GF-D8 (cell line): ENCODE results near the gene TTBK1.

Experiments
- DNase-seq: peaks from one replicate; lab custom pipeline; 2025; lab: John Stamatoyannopoulos, UW

TTBK1 gene

DNA sequence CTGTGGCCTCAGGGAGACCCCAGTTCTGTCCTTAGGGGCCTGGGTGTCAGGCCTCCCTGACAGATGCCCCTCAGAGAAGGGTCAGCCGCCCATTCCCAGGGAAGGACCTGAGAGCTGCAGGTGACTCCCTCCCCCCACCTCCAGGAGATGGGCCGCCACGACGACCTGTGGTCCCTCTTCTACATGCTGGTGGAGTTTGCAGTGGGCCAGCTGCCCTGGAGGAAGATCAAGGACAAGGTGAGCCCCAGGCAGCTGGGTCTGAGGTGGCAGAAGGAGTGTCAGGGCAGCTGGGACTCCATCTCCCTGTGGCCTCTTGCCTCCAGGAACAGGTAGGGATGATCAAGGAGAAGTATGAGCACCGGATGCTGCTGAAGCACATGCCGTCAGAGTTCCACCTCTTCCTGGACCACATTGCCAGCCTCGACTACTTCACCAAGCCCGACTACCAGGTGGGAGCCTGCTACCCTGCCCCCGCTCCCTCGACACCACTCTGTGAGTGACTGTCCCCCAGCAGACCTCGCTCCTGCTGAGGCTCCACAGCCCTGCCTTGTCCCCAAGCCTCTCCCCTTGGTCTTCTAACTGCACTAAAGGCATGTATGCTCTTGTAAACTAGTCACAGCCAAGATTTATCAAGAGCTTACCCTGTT lies 12.2 kb downstream of the TTBK1 start:
- DNase-seq = no peak

GRCh38 chr6:43256670-43257366 lies 13.5 kb downstream of the TTBK1 start:
- no peak for DNase-seq

DNA sequence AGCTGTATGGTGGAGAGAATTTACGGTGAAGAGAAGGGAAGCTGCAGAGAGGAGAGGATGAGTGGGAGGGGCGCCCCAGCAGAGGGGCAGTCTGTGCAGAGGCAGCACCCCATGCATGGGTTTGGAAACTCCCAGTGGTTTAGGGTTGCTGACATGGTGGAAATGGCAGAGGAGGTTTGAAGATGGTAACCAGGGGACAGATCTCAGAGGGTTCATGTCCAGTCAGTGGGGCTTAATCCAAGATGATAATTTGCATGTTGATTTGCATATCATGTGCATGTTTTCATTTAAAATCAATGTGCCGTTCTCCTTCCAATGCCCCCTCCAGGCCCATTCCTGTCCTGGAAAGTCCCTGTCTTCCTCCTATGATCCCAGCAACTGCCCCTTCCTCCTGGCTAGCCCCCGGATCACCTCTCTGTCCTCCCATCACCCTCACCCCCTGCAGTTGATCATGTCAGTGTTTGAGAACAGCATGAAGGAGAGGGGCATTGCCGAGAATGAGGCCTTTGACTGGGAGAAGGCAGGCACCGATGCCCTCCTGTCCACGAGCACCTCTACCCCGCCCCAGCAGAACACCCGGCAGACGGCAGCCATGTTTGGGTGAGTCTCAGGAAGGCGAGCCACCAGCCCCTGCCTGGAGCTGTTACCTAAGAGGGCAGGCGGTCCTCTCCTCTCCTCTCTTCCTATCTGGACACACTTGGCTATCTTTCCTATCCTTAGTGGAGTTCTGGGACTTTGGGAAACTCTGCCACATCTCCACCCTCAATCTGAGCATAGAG lies 14.3 kb downstream of the TTBK1 start:
- DNase-seq = no peak

- DNase-seq = no peak
Measured at GRCh38 chr6:43258180-43258579, 14.9 kb downstream of the TTBK1 start.

DNA sequence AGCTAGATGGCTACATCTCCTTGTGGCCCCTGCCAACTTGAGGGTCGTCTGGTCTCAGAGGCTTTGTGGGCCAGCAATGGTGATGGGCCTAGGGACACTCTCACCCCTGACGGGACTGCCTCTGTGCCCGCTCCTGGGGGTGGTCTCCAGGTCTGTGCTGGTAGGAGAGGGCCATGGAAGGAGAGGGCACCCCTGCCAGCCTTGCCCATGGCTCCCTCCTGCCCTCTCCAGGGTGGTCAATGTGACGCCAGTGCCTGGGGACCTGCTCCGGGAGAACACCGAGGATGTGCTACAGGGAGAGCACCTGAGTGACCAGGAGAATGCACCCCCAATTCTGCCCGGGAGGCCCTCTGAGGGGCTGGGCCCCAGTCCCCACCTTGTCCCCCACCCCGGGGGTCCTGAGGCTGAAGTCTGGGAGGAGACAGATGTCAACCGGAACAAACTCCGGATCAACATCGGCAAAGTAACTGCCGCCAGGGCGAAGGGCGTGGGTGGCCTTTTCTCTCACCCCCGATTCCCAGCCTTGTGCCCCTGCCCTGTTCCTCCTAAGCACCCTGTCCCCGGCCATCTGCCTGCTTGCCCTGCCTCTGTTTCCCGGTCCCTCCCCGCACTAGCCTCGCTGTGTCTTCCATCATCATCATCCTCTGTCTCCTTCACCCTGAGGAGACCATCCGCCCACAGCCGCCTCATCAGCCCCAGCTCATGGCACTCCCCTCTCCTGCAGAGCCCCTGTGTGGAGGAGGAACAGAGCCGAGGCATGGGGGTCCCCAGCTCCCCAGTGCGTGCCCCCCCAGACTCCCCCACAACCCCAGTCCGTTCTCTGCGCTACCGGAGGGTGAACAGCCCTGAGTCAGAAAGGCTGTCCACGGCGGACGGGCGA lies 15.8 kb downstream of the TTBK1 start:
- DNase-seq = no peak

- DNase-seq = no peak
Measured at GRCh38 chr6:43260791-43261190, 17.5 kb downstream of the TTBK1 start.

DNA sequence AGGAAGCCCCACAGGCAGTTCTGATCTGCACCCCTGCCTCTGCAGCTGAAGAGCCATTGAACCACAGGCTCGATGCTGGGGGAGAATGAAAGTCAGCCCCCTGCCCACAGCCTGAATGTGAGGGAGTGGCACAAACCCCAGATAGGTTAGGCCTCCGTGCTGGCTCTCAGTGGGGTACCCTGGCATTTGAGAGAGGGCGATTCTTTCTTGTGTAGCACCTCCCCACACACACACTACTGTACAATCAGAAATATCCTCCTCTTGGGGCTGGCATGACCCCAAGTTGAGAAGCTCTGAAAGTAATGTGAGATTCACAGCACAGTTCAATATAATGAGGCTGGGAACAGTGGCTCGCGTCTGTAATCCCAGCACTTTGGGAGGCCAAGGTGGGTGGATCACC lies 17.9 kb downstream of the TTBK1 start:
- no peak for DNase-seq

- DNase-seq = no peak
Measured at GRCh38 chr6:43262000-43262779, 18.9 kb downstream of the TTBK1 start.

GRCh38 chr6:43262780-43263313 lies 19.6 kb downstream of the TTBK1 start:
- DNase-seq = no peak

DNA sequence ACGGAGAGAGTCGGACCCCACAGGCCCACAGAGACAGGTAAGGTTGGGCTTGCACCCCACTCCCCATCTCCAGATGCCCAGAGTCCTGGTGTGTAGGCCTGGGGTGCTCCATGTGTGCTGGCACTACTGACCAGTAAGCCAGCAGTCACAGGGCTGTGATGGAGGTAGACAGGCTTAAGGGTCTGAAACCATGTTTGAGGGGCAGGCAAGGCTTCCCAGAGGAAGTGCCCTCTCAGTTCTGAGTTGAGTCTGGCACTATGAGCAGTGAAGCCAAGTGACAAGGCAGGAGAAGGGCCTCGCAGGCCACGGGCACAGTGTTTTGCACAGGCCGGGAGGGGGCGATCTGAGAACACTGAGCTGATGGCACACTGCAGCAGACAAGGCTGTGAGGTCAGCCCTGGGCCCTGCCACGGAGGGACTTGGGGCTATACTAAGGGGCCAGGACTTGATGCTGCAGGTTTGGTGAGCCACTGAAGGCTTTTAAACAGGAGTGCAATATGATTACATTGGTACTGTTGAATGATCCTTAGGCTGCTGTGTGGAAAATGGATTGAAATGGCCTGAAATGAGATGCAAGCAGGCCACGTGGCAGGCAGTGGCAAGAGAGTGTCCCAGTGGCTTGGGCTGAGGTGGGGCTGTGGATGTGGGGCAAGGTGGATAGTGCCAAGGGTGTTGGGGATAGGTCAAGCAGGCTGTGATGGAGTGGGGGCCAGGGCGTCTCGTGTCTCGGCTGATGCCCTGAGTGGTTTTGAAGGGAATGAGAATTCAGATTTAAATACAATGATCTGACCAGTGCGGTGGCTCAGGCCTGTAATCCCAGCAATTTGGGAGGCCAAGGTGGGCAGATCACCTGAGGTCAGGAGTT lies 20.3 kb downstream of the TTBK1 start:
- peak; percentile 21 for DNase-seq

GRCh38 chr6:43264599-43265145 lies 21.4 kb downstream of the TTBK1 start:
- no peak for DNase-seq

GRCh38 chr6:43265564-43265963 lies 22.3 kb downstream of the TTBK1 start:
- no peak for DNase-seq

GRCh38 chr6:43267619-43268354 lies 24.5 kb downstream of the TTBK1 start:
- no peak for DNase-seq

- DNase-seq = no peak
Measured at GRCh38 chr6:43268355-43268700, 25.0 kb downstream of the TTBK1 start.

GRCh38 chr6:43268782-43269272 lies 25.5 kb downstream of the TTBK1 start:
- no peak for DNase-seq

GRCh38 chr6:43269273-43270007 lies 26.2 kb downstream of the TTBK1 start:
- no peak for DNase-seq

- no peak for DNase-seq
Measured at GRCh38 chr6:43271103-43271815, 28.0 kb downstream of the TTBK1 start.

DNA sequence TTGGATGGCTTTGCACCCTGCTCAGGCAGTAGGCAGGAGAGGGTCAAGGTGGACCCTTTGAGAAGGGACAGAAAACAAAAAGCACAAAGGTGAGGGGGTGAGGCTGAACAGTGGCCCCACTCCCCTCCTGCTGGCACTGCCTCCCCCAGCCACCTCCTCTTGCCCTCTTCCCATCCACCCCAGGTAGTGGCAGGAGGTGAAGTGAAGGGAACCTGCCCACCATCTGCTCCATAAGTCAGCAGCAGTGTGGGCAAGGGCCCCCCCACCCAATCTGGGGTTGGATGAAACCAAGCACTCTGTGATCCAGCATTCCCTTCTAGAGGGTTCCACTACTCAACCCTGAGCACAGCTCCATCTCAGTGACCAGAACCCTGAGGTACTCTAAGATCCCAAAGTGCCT lies 28.7 kb downstream of the TTBK1 start:
- DNase-seq = no peak
